Kidney glomerular epithelial cell (primary cell): ENCODE measurements around the gene ADAMTS17.
"Not testable (repeated sequence)": the region's sequence is repeated elsewhere in the genome, so short reads cannot be mapped to it uniquely, and the experiment has no call there.

ENCODE experiments used
- DNase-seq: peaks from one replicate; lab custom pipeline; 2025; lab: John Stamatoyannopoulos, UW

Gene ADAMTS17

GRCh38 chr15:99993681-99994131 lies 348.1 kb downstream of the ADAMTS17 start:
- DNase-seq, result no peak

GRCh38 chr15:99993262-99993661 lies 348.5 kb downstream of the ADAMTS17 start:
- DNase-seq, result no peak

GRCh38 chr15:99992611-99993231 lies 349.1 kb downstream of the ADAMTS17 start:
- DNase-seq, result no peak

- no peak for DNase-seq
These were observed 352.7 kb downstream of the ADAMTS17 start for GRCh38 chr15:99989095-99989494.

- no peak for DNase-seq
These were observed 354.1 kb downstream of the ADAMTS17 start for GRCh38 chr15:99987701-99988100.

GRCh38 chr15:99987119-99987506 lies 354.7 kb downstream of the ADAMTS17 start:
- no peak for DNase-seq

- DNase-seq, result no peak
These were observed 355.3 kb downstream of the ADAMTS17 start for GRCh38 chr15:99986297-99987118.

- DNase-seq, result no peak
These were observed 355.9 kb downstream of the ADAMTS17 start for GRCh38 chr15:99985878-99986277.

- DNase-seq, result no peak
These were observed 357.1 kb downstream of the ADAMTS17 start for GRCh38 chr15:99984491-99985243.

- no peak for DNase-seq
These were observed 357.9 kb downstream of the ADAMTS17 start for GRCh38 chr15:99983886-99984286.

- no peak for DNase-seq
These were observed 358.4 kb downstream of the ADAMTS17 start for GRCh38 chr15:99983171-99983885.

- no peak for DNase-seq
These were observed 359.1 kb downstream of the ADAMTS17 start for GRCh38 chr15:99982662-99983061.

- no peak for DNase-seq
These were observed 359.7 kb downstream of the ADAMTS17 start for GRCh38 chr15:99981839-99982658.

- no peak for DNase-seq
These were observed 360.6 kb downstream of the ADAMTS17 start for GRCh38 chr15:99981191-99981647.

GRCh38 chr15:99980752-99981151 lies 361.0 kb downstream of the ADAMTS17 start:
- DNase-seq, result no peak

- not testable (repeated sequence) for DNase-seq
These were observed 361.9 kb downstream of the ADAMTS17 start for GRCh38 chr15:99979886-99980285.

GRCh38 chr15:99979371-99979770 lies 362.4 kb downstream of the ADAMTS17 start:
- no peak for DNase-seq

GRCh38 chr15:99978426-99978825 lies 363.3 kb downstream of the ADAMTS17 start:
- no peak for DNase-seq

GRCh38 chr15:99977929-99978328 lies 363.8 kb downstream of the ADAMTS17 start:
- no peak for DNase-seq

GRCh38 chr15:99976811-99977271 lies 364.9 kb downstream of the ADAMTS17 start:
- no peak for DNase-seq

GRCh38 chr15:99976000-99976399 lies 365.8 kb downstream of the ADAMTS17 start:
- no peak for DNase-seq
